H1 (cell line): ENCODE data around the gene SELENOI. TPM values are rescaled to one million over a fixed set of nuclear protein-coding genes. Genes with fewer than 3 reads are reported as not detected.

Experiments
- CTCF ChIA-PET: fragments of 300-600 bp; sonication (Branson Sonifier 250); formaldehyde crosslinking; loops from one replicate; lab custom pipeline; 2021; ENCODE audit not compliant: partially characterized antibody; lab: Charles Lee
- POLR2A ChIA-PET: fragments of 300-600 bp; sonication (Branson Sonifier 250); formaldehyde crosslinking; loops from one replicate; lab custom pipeline; 2021; ENCODE audit warnings: inconsistent platforms; ENCODE audit not compliant: partially characterized antibody; lab: Charles Lee
- DNase-seq, 2 experiments: peaks; one replicate each; pipeline versions ENCODE4 v3.0.0 to v3.0.0-alpha.2; 2010 to 2022; ENCODE audit warnings: low spot score in 2 of 2, low read depth in 1 of 2, mixed read lengths in 1 of 2
- FAIRE-seq: peaks from 2 replicates; lab custom pipeline; 2011; peaks lifted over from hg19 to GRCh38; lab: Jason Lieb, UNC
- H2AFZ ChIP-seq: 2 replicates; pipeline ENCODE4 v1.8.1; 2012; ENCODE audit warnings: low read length, inconsistent platforms
- H2AK5ac ChIP-seq: 2 replicates; pipeline ENCODE4 v1.6.1; 2013; ENCODE audit warnings: low read depth, low read length
- H2BK120ac ChIP-seq: replicated peaks from 2 replicates; pipeline ENCODE3; 2013; ENCODE audit warnings: low read depth, low read length, inconsistent platforms
- H2BK12ac ChIP-seq: 2 replicates; pipeline ENCODE4 v1.6.1; 2013; ENCODE audit warnings: low read depth, low read length
- H2BK15ac ChIP-seq: 2 replicates; pipeline ENCODE4 v1.6.1; 2013; ENCODE audit warnings: low read length
- H2BK20ac ChIP-seq: 2 replicates; pipeline ENCODE4 v1.6.1; 2013; ENCODE audit warnings: low read length
- H2BK5ac ChIP-seq: 2 replicates; pipeline ENCODE4 v1.6.1; 2013; ENCODE audit warnings: low read depth, low read length
- H3K14ac ChIP-seq: 2 replicates; pipeline ENCODE4 v1.6.1; 2013; ENCODE audit warnings: inconsistent platforms; ENCODE audit not compliant: insufficient read length
- H3K18ac ChIP-seq: 2 replicates; pipeline ENCODE4 v1.6.1; 2013; ENCODE audit warnings: low read length; ENCODE audit errors: extremely low read depth
- H3K23ac ChIP-seq: 2 replicates; pipeline ENCODE4 v1.6.1; 2013; ENCODE audit warnings: inconsistent platforms; ENCODE audit not compliant: insufficient read length
- H3K23me2 ChIP-seq: 2 replicates; pipeline ENCODE4 v1.6.1; 2013; ENCODE audit warnings: low read depth, low read length
- H3K27ac ChIP-seq: 2 replicates; pipeline ENCODE4 v1.6.1; 2011; ENCODE audit warnings: low read depth, low read length, inconsistent platforms
- H3K27me3 ChIP-seq, 4 experiments: replicated peaks in 1 of 4; 1 replicate in 1 of 4; 2 replicates in 3 of 4; pipeline versions ENCODE4 v1.6.1 to v1.8.1; 2011 to 2013; ENCODE audit warnings: low read length in 3 of 4, mild to moderate bottlenecking in 3 of 4, inconsistent platforms in 2 of 4, mixed read lengths in 2 of 4, moderate library complexity in 1 of 4; ENCODE audit not compliant: control insufficient read depth in 3 of 4, insufficient read depth in 3 of 4; ENCODE audit errors: extremely low read depth in 1 of 4
- H3K36me3 ChIP-seq, 4 experiments: 2 replicates each; pipeline versions ENCODE4 v1.6.1 to v1.8.1; 2011 to 2013; ENCODE audit warnings: mild to moderate bottlenecking in 4 of 4, low read length in 3 of 4, moderate library complexity in 2 of 4, control low read depth in 1 of 4, inconsistent platforms in 1 of 4; ENCODE audit not compliant: insufficient read depth in 4 of 4, control insufficient read depth in 2 of 4
- H3K4ac ChIP-seq: replicated peaks from 2 replicates; pipeline ENCODE3; 2013; ENCODE audit warnings: low read length, low read depth, mixed read lengths, inconsistent platforms; ENCODE audit not compliant: insufficient read length
- H3K4me1 ChIP-seq, 4 experiments: replicated peaks in 1 of 4; 1 replicate in 1 of 4; 2 replicates in 3 of 4; pipeline versions ENCODE4 v1.6.1 to v1.8.1; 2011 to 2013; ENCODE audit warnings: low read length in 3 of 4, inconsistent platforms in 2 of 4, mixed read lengths in 1 of 4; ENCODE audit not compliant: insufficient read depth in 4 of 4, control insufficient read depth in 3 of 4
- H3K4me2 ChIP-seq, 2 experiments: 2 replicates each; pipeline versions ENCODE4 v1.6.1 to v1.8.1; 2011 to 2013; ENCODE audit warnings: low read depth in 2 of 2, low read length in 2 of 2, control low read depth in 1 of 2, inconsistent platforms in 1 of 2, mild to moderate bottlenecking in 1 of 2; ENCODE audit not compliant: insufficient read depth in 1 of 2
- H3K4me3 ChIP-seq, 4 experiments: fragments of 200-600, 300-600 bp in 1 of 4; sonication (generic), shearing (Covaris generic), sonication (Bioruptor Twin) in 1 of 4; 2 replicates each; pipeline versions ENCODE4 v1.5.1 to v1.8.1; 2011 to 2016; ENCODE audit warnings: low read length in 4 of 4, low read depth in 3 of 4, control low read depth in 2 of 4, inconsistent platforms in 2 of 4, mild to moderate bottlenecking in 2 of 4, mixed read lengths in 1 of 4, moderate library complexity in 1 of 4; ENCODE audit not compliant: insufficient read depth in 2 of 4; ENCODE audit errors: extremely low read depth in 1 of 4
- H3K56ac ChIP-seq: replicated peaks from 2 replicates; pipeline ENCODE3; 2013; ENCODE audit warnings: low read depth, mild to moderate bottlenecking, mixed read lengths, low read length, inconsistent platforms; ENCODE audit not compliant: insufficient read length
- H3K79me1 ChIP-seq: 2 replicates; pipeline ENCODE4 v1.6.1; 2013; ENCODE audit warnings: low read depth, low read length, control low read depth
- H3K79me2 ChIP-seq, 2 experiments: 2 replicates each; pipeline versions ENCODE4 v1.6.1 to v1.8.1; 2012 to 2013; ENCODE audit warnings: low read length in 2 of 2, mild to moderate bottlenecking in 2 of 2, inconsistent platforms in 1 of 2; ENCODE audit not compliant: insufficient read depth in 2 of 2, control insufficient read depth in 1 of 2
- H3K9ac ChIP-seq, 4 experiments: replicated peaks in 1 of 4; 1 replicate in 1 of 4; 2 replicates in 3 of 4; pipeline versions ENCODE4 v1.6.1 to v1.8.1; 2011 to 2013; ENCODE audit warnings: low read depth in 3 of 4, low read length in 3 of 4, control low read depth in 2 of 4, mild to moderate bottlenecking in 2 of 4, moderate library complexity in 2 of 4, inconsistent platforms in 1 of 4; ENCODE audit errors: extremely low read depth in 1 of 4
- H3K9me3 ChIP-seq, 2 experiments: 2 replicates each; pipeline versions ENCODE4 v1.6.1 to v1.8.1; 2012 to 2013; ENCODE audit warnings: mild to moderate bottlenecking in 2 of 2, moderate library complexity in 2 of 2, control low read depth in 1 of 2, inconsistent platforms in 1 of 2, low read depth in 1 of 2, low read length in 1 of 2, mixed read lengths in 1 of 2; ENCODE audit not compliant: insufficient read depth in 2 of 2
- H4K20me1 ChIP-seq, 2 experiments: replicated peaks in 1 of 2; 2 replicates each; pipeline versions ENCODE3 to v1.8.1; 2011 to 2013; ENCODE audit warnings: inconsistent platforms in 2 of 2, low read length in 2 of 2, mild to moderate bottlenecking in 1 of 2; ENCODE audit not compliant: insufficient read depth in 2 of 2, control insufficient read depth in 1 of 2
- H4K5ac ChIP-seq: 2 replicates; pipeline ENCODE4 v1.6.1; 2013; ENCODE audit warnings: low read length, low read depth, mixed read lengths, inconsistent platforms; ENCODE audit not compliant: insufficient read length
- H4K8ac ChIP-seq: 2 replicates; pipeline ENCODE4 v1.8.0; 2013; ENCODE audit warnings: mild to moderate bottlenecking, moderate library complexity, low read length, inconsistent platforms; ENCODE audit not compliant: insufficient read depth; ENCODE audit errors: extremely low read depth
- H4K91ac ChIP-seq: replicated peaks from 2 replicates; pipeline ENCODE3; 2013; ENCODE audit warnings: low read length, mixed read lengths, inconsistent platforms; ENCODE audit not compliant: insufficient read length
- CBX5 ChIP-seq: fragments of 300-800, 300-1000 bp; sonication (generic); IDR thresholded peaks from 2 replicates; pipeline ENCODE4 v1.7.1; 2016; ENCODE audit warnings: antibody characterized with exemption, low read length, low read depth
- CTBP2 ChIP-seq: IDR thresholded peaks from 2 replicates; pipeline ENCODE4 v1.7.0; 2011; ENCODE audit warnings: borderline replicate concordance, mild to moderate bottlenecking, moderate library complexity, mixed read lengths, low read length; ENCODE audit not compliant: insufficient read depth, insufficient read length
- EZH2 ChIP-seq: fragments of 200-600 bp; sonication (generic); IDR thresholded peaks from 2 replicates; pipeline ENCODE4 v1.7.1; 2012; ENCODE audit warnings: low read depth, mild to moderate bottlenecking, moderate library complexity, low read length, inconsistent platforms; ENCODE audit not compliant: severe bottlenecking
- FOSL1 ChIP-seq: IDR thresholded peaks from 2 replicates; pipeline ENCODE4 v1.6.1; 2011; ENCODE audit warnings: mild to moderate bottlenecking, low read depth, low read length, moderate library complexity; ENCODE audit not compliant: insufficient read depth
- JUN ChIP-seq: IDR thresholded peaks from 2 replicates; pipeline ENCODE4 v1.6.1; 2011; ENCODE audit warnings: low read depth, mild to moderate bottlenecking, improper control_type of control experiment, low read length
- KDM1A ChIP-seq: fragments of 200-600, 300-600 bp; sonication (generic); IDR thresholded peaks from 2 replicates; pipeline ENCODE4 v1.7.1; 2016; ENCODE audit warnings: mild to moderate bottlenecking, low read length, borderline replicate concordance
- RAD21 ChIP-seq, 2 experiments: IDR thresholded peaks in 1 of 2; conservative IDR thresholded peaks in 1 of 2; 2 replicates each; pipeline ENCODE4 v1.6.1; 2011; ENCODE audit warnings: low read depth in 2 of 2, low read length in 2 of 2, improper control_type of control experiment in 1 of 2, inconsistent platforms in 1 of 2, mild to moderate bottlenecking in 1 of 2, moderate library complexity in 1 of 2
- TCF12 ChIP-seq: IDR thresholded peaks from 2 replicates; pipeline ENCODE4 v1.6.1; 2011; ENCODE audit warnings: low read depth, mild to moderate bottlenecking, low read length
- WGBS, 2 experiments: shearing (Covaris generic) in 1 of 2; methylation state at CpG; one replicate each; pipeline versions ENCODE4 v1.1.6 to v1.1.7; 2013 to 2015; ENCODE audit warnings: low lambda C conversion rate in 2 of 2, mixed read lengths in 2 of 2, inconsistent platforms in 1 of 2, low coverage in 1 of 2, missing lambda C conversion rate in 1 of 2; ENCODE audit not compliant: insufficient replicate concordance in 2 of 2, insufficient coverage in 1 of 2, insufficient read length in 1 of 2; ENCODE audit errors: extremely low coverage in 1 of 2, missing lambda C conversion rate in 1 of 2; 5-methylcytosine and 5-hydroxymethylcytosine counted together
- polyA plus RNA-seq, 7 experiments: library from polyadenylated mRNA; depleted of rRNA in 3 of 7; stranded (reverse) in 5 of 7; unstranded in 2 of 7; fragments of >200 nt in 5 of 7; fragments of 200-250 nt in 2 of 7; gene quantifications; 1 replicate in 5 of 7; 2 replicates in 1 of 7; 4 replicates in 1 of 7; pipeline versions ENCODE4 v1.2.1 to v1.2.3, GENCODE V29; 2011 to 2013; ENCODE audit warnings: missing spikeins in 2 of 7, mixed read lengths in 2 of 7
- total RNA-seq: library from RNA; stranded (reverse); fragmentation: NEBNext Ultra II Directional; extraction: Animal tissue kit (Norgen Biotek cat#: 25700); gene quantifications from 2 replicates; pipeline ENCODE4 v1.2.1, GENCODE V29; 2021

Gene SELENOI
- total and polyA plus RNA-seq, 2 of the 8 experiments (the other 6 are each of a cell fraction or from before 2014, with no cell fraction given) = 15.9 to 63.8 TPM

DNA sequence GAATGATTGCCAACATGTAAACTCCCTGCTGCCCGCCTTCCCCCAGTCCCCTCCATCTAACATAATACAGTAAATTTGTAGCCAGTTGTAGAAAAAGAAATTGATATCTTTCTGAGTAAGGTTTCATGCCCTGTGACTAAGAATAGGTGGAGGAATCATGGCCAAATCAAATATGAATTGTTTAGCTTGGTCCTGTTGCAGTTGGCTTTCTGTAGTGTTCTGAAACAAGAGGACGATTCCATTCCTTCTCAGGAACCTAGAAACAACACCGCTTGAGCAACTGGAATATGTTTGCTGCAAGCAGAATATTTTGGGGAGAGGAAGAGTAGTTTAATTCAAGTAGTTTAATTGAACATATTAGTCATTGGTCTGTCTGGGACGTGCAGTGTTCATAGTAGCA is 48.8 kb downstream of the SELENOI start:
- Histone ChIP-seq H2BK12ac (no peak overlapping the region), H3K56ac (no peak overlapping the region), H3K4me3 (no peak overlapping the region), H3K4ac (no peak overlapping the region), H3K27me3 (no peaks in the 10 kb centered on the region), H2BK15ac (no peak overlapping the region), H3K18ac (no peak overlapping the region), H3K36me3 (peaks cover 0 to 10% (median 2%) of the 10 kb centered on the region in 4 experiments; a peak in 6 of 8 replicates), H3K9ac (no peak overlapping the region), H4K91ac (no peak overlapping the region), H2BK5ac (no peak overlapping the region), H4K20me1 (peaks cover 0 to 1% of the 10 kb centered on the region in 2 experiments), H3K14ac (no peak overlapping the region), H3K4me1 (peaks cover 0 to 2% (median 0%) of the 10 kb centered on the region in 4 experiments; a peak in 1 of 7 replicates), H3K79me1 (no peaks in the 10 kb centered on the region), H2AFZ (no peak overlapping the region), H3K4me2 (no peak overlapping the region), H2BK20ac (no peak overlapping the region), H2BK120ac (no peak overlapping the region), H2AK5ac (no peak overlapping the region), H4K8ac (no peak overlapping the region), H3K27ac (no peak overlapping the region), H3K23ac (no peak overlapping the region), H3K9me3 (no peaks in the 10 kb centered on the region), H3K79me2 (no peaks in the 10 kb centered on the region), H3K23me2 (no peaks in the 10 kb centered on the region), H4K5ac (no peak overlapping the region)
- no peak for TF ChIP-seq CTBP2
- no peak for TF ChIP-seq FOSL1
- no peak for TF ChIP-seq CBX5
- TF ChIP-seq KDM1A = no peak
- TF ChIP-seq EZH2 = no peak
- no peak for TF ChIP-seq RAD21 (IDR thresholded peaks at IDR 0.05 in 1 of 2, conservative IDR thresholded peaks at IDR 0.05 in 1 of 2; ENCODE audit: low read depth in 2 of 2, low read length in 2 of 2)
- TF ChIP-seq JUN = no peak
- TF ChIP-seq TCF12 = no peak
- DNase-seq = no peak
- ChIA-PET CTCF (interaction anchor here (0.8 to 1.5 kb wide), 4 partner anchors 9 to 83 kb away, joined by 3 to 4 read pairs (median 3); partner anchors contain the start of gene OTOF), POLR2A (no interaction called here)
- no peak for FAIRE-seq
- WGBS, 2 experiments = 88% methylated on average over 4 of the region's 4 CpGs; no CpG with 5 or more reads in 1 of the 2 experiments
